Astrocyte of the spinal cord (primary cell): ENCODE measurements around the gene OXNAD1.

Experiments used
- DNase-seq: peaks from one replicate; pipeline ENCODE4 v3.0.0; 2011; ENCODE audit warnings: low read depth, low spot score
- H3K4me3 ChIP-seq: 2 replicates; pipeline ENCODE4 v1.5.1; 2011; ENCODE audit warnings: low read depth, mild to moderate bottlenecking, low read length, moderate library complexity
- in situ Hi-C: cut with HindIII; loops from 2 replicates; pipeline ENCODE4 v1.10.0; 2017; ENCODE audit warnings: low sequenced_read_pairs
- TF ChIP-seq, protein P1 (sequence below): IDR thresholded peaks from 2 replicates; pipeline ENCODE4 v1.5.1; 2012; ENCODE audit warnings: low read depth, mild to moderate bottlenecking, low read length, inconsistent platforms

OXNAD1 gene

DNA sequence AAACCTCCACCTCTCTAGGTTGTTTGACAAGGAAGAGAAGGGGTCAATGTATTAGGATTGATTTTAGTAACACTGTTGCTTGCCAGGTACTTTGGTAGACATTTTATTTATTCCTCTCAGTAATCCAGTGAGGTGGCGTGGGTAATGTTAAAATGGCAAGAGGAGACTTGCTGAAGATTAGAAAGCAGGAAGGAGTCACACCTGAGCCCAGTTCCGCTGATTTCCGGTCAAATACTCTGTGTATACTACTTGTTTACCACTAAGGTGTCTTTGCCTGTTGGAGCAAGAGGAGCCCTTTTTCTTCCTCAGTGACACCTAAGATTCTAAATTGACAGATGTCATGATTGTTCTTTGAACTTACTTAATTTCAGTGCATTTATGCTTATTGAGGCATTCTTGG is 1.7 kb downstream of the OXNAD1 start:
- in situ Hi-C loops = no loop called here
- no peak overlapping the region for H3K4me3 ChIP-seq
- TF ChIP-seq, protein P1, sequence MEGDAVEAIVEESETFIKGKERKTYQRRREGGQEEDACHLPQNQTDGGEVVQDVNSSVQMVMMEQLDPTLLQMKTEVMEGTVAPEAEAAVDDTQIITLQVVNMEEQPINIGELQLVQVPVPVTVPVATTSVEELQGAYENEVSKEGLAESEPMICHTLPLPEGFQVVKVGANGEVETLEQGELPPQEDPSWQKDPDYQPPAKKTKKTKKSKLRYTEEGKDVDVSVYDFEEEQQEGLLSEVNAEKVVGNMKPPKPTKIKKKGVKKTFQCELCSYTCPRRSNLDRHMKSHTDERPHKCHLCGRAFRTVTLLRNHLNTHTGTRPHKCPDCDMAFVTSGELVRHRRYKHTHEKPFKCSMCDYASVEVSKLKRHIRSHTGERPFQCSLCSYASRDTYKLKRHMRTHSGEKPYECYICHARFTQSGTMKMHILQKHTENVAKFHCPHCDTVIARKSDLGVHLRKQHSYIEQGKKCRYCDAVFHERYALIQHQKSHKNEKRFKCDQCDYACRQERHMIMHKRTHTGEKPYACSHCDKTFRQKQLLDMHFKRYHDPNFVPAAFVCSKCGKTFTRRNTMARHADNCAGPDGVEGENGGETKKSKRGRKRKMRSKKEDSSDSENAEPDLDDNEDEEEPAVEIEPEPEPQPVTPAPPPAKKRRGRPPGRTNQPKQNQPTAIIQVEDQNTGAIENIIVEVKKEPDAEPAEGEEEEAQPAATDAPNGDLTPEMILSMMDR = no peak

DNA sequence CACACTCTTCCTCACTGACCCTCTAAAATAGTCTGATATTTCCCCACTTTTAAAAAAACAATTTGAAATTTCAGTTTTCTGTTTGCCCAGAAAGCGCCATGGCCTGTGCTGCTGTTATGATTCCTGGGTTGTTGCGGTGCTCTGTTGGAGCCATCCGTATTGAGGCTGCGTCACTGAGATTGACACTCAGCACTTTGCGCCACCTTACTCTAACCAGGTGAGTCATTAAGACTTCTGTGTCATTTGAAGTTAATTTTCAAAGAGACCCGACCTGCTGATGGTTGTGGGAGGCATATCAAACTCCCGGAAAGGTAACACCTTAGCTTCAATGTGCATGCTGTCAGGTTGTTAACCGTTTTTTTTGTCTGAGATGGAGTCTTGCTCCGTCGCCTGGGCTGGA is 5.8 kb downstream of the OXNAD1 start:
- in situ Hi-C loops = no loop called here
- DNase-seq = no peak
- TF ChIP-seq, protein P1 = no peak
- no peak overlapping the region for H3K4me3 ChIP-seq

More for the DNA sequence above, 1.7 kb downstream of the OXNAD1 start:
- DNase-seq = no peak

DNA sequence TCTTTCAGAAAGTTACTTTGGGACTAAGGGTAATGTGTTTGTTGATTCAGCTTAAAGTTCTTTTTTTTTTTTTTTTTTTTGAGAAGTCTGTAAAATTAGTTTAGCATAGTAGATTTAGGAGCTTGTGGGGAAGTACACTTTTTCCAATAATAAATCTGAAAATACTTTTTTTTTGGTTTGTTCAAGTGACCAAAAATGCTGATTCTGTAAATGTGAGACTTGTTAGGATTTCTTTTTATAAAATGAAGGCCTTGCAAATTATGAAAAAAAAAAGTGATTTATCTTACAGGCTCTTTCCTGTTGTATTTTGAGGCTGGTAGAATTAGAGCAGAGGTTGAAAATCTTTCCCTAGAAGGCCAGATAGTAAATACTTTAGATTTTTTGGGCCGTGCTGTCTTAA is 7.6 kb downstream of the OXNAD1 start:
- DNase-seq = no peak
- in situ Hi-C loops = no loop called here
- TF ChIP-seq, protein P1 = no peak
- H3K4me3 ChIP-seq = no peak overlapping the region

DNA sequence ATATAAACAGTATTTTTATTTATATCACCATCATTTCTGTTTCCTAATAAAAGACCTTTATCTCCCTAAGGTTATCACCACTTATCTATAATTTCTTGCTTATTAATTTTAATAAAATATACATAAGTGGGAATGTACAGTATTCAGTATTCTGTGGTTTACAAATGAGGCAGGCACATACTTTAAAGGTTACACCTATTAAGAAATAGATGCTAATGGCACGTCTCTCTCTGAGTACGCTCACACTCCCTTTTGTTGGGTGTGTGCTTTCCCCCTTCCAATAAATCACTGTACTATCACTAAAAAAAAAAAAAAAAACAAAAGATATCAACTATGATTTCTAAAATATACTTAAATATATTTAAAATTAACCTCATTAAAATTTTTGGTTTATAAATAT is 8.9 kb downstream of the OXNAD1 start:
- in situ Hi-C loops = no loop called here
- TF ChIP-seq, protein P1 = no peak
- no peak overlapping the region for H3K4me3 ChIP-seq
- no peak for DNase-seq

DNA sequence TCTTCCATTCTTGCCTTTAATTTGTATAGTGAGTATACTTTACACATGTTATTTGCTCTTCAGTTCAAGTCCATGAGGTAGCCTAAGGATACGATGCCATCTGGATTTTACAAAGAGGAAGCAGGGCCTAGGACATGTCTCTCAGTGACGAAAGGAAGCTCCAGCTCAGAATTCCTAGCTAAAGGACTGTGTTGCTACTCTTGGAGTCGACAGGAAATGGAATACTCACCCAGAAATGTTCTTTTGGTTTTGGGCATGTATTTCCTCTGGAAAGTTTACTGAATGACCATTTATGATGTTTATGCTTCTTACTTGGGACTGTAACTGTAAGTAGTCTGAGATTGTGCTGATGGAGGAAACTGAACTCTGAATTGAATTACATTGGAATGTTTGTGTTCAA is 12.5 kb downstream of the OXNAD1 start:
- TF ChIP-seq, protein P1 = no peak
- no peak overlapping the region for H3K4me3 ChIP-seq
- no peak for DNase-seq
- in situ Hi-C loops = no loop called here

DNA sequence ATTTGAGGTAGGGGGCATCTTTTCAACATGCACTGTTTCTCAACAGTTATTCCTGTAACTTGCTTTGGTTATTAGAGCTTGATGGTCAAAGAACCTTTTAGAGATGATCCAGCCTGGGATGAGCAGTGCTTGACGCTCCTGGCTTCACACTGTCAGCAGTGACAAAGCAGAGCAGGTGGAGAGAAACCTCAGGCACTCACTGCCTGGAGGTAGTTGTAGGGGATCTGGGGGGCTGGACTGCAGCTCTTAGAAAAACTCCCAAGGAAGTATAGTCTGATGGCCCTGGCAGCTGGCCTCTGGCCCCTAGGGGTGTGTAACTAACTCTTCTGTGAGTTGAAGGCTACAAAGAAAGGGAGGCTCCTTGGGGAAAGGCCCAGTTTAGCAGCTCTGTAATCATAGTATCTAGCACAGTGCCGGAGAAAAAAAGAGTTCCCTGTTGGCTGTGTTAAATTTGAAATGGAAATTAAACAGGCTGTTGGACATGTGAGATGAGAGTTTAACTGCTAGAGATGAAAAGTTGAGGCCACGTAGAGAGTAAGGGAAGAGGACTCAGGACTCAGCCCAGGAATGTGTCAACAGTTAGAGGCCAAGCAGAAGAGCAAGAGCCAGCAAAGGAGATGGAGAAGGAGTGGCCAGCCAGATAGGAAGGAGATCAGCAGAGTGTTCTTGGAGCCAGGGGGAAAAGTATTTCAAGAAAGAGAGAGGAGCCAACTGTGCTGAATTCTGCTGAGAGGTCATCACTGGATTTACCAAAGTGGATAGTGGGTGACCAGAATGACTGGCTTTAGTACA is 14.2 kb downstream of the OXNAD1 start:
- H3K4me3 ChIP-seq = no peak overlapping the region
- in situ Hi-C loops = no loop called here
- no peak for DNase-seq
- TF ChIP-seq, protein P1 = no peak
